Measurements from ENCODE around the gene ONECUT2.
"Not testable (repeated sequence)": the region's sequence is repeated elsewhere in the genome, so short reads cannot be mapped to it uniquely, and the experiment has no call there.

ONECUT2 gene

DNA sequence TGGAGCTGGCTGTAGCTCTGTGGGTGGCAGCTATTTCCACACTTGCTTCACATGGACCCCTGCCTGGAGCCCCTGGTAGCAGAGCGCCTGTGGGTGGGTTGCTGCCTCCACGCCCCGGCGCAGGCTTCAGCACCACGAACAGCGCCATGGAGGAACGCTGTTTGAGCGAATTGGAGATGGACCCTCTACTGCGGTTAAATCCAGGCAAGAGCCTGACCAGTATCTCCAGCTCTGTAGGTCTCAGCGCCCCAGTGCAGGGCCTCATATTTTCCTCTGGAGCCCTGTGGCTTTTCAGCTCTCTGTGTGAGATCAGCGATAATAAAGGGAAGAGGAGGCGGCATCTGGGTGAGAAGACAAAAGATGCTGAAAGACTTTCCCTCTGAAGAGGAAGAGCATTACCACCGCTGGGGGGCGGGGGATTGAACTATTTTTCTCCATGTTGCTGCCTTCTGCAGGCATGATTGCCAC, 12.0 kb downstream of the ONECUT2 start:
- no peak for DNase-seq

- no peak for DNase-seq
These were observed 20.5 kb downstream of the ONECUT2 start for GRCh38 chr18:57455576-57456129.

DNA sequence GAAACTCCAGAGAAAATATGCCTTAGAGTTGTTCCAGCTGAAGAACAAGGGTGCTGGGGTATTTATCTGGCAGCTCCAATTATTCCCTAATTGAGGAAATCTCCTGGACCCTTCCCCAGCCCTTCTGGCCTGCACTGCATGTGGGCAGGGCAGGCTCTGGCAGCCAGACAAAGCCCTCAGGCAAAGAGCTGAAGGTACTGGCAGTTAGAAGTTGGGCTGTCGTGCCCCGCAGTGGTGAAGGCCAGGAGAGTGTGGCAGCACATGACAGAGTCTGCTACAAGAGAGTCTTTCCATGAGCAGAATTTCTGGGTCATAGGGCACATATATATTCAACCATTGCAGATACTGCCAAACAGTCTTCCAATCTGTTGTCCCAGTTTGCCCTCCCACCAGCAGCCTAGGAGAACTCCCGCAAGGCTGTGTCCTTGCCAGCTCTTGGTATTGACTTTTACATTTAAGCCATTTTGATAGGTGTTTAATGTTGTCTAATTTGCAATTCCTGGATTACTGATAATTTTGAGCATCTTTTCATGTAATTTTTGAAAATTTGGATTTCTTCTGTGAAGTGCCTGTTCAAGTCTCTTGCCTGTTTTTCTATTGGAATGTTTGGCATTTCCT, 26.6 kb downstream of the ONECUT2 start:
- no peak for DNase-seq

DNA sequence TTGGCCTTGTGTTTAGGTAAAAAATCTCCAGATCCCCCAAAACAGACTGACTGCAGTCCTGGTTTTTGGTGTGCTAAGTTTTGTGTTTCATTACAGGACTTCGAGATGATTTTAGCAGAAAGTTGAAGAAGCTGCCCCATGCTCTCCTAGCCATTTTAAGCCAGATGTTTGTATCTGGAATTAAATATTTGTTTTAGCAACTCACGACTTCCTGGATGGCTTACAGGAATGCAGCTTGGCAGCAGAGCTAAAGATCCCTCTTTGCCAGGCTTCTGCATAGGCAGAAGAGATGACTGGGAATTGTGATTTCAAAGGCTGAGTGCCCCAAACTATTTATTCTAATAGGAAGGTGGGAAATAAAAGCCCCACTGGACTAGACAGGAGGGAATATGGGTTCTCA, 31.1 kb downstream of the ONECUT2 start:
- DNase-seq = no peak

DNA sequence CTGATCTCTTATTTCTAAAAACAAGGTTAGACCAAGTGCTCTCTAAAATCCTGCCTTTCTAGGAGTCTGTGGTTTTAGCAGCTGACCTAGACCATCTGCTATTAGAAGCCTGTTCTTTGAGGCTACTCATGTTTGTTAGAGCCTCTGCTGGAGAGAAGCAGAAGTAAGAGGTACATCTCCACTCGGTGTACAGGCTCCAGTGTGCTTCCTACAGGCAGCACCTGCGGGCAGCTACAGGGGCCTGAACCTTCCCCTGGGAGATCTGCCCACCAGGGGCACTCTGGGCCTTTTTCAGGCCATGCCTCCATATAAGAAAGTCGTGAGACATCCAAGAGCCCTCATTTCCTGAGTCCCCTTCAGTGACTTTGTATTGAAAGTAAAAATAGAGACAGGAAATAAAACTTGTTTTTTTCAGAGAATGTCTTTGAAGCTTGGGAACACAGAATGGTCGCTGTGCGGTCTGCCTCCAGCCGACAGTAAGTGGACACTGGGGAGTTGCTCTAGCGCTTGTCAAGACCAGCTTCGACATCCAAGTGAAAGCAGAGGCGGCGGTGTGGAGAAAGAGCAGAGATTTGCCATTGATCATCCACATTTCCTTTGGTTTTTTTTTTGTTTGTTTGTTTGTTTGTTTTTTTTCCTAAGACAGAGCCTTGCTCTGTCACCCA, 31.7 kb downstream of the ONECUT2 start:
- DNase-seq = no peak

DNA sequence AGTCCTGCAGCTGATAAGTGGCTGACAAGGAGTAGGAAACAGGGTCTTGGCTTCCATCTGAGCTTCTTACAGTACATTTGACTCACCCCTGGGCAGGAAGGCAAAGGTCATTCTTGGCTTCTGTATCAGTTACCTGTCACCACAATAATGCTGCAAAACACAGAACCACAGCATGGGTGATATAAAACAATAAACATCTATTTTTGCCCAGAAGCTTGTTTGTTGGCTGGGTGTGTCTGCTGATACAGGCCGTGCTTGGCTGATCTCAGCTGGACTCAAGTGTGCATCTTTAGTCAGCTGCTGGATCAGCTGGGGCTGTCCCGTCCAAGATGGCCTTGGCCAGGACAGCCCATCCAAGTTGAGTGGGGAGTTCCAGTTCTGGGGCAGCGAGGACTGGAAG, 34.7 kb downstream of the ONECUT2 start:
- no peak for DNase-seq

DNA sequence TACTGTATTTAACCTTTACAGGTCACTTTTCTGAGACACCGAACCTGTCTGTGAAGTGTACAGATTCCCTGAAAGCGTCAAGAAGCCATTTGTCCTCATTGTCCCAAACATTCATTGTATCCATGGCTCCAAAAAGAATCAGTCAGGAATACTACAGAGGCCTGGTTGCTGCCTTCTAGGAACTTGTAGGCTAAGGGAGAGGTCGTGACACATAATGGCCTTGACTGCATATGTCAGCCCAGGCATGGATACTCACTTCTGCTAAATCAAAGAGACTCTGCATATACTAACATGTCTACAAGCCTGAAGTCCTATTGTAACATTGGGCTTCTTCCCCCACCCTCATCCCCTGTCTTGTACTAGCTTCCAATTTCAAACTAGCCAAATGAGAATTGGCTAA, 40.2 kb downstream of the ONECUT2 start:
- DNase-seq = no peak

GRCh38 chr18:57475903-57476302, 40.7 kb downstream of the ONECUT2 start:
- DNase-seq = no peak

DNA sequence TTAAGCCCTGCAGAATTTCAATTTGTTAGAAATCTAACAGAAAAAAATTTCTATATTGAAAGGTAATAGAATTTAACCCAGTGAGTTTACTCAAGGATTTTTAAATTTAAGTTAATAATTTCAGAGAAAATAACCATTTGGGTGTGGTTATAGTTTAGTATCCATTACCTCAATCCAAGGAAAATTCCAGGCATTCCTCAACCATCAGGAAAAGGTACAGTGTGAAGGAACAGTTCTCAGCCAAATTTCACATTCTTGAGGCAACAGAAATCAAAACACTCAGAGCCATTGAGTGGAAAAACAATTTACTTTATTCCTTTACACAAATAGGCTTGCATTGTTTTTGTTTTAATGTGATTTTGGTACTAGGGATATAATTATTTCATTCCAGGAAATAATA, 45.6 kb downstream of the ONECUT2 start:
- DNase-seq = no peak

DNA sequence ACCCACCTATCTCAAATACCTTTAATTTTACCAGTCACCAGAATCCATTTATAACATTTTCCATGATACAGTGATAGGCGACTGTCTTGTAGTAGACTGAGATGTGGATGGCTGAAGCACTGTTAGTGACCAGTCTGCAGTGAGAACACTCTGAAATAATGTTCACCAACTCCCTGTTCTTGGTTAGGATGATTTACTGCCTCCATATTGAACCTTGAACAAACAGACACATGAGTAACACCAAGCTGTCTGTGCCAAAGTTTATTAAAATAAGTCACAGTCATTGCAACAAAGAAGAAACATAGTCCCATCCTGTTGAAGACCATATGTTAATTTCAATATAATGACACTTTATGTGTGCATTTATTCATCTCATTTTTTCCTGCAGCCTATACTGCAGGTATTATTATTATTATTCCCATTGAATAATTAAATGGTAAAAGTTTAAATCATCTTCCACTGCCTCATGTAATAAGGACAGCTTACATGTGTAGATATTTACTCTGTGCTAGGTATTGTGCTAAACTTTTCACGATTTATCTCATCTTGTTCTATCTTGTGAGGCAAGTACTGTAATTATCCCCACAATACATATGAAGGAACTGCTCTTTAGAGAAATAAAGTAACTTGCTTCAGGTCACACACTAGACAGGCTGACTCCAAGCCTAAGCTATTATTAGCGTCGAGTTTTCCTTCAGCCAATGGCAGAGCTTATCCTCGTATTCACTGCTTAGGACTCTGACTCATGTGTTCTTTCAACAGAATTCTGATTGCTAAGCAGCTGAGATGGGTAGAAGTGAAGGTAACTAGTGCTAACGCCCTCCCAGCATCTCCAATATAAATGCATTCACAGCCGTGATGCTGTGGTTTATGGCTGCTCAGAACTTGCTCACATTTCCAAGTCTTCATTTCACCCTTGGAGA, 62.5 kb downstream of the ONECUT2 start:
- DNase-seq = no peak

DNA sequence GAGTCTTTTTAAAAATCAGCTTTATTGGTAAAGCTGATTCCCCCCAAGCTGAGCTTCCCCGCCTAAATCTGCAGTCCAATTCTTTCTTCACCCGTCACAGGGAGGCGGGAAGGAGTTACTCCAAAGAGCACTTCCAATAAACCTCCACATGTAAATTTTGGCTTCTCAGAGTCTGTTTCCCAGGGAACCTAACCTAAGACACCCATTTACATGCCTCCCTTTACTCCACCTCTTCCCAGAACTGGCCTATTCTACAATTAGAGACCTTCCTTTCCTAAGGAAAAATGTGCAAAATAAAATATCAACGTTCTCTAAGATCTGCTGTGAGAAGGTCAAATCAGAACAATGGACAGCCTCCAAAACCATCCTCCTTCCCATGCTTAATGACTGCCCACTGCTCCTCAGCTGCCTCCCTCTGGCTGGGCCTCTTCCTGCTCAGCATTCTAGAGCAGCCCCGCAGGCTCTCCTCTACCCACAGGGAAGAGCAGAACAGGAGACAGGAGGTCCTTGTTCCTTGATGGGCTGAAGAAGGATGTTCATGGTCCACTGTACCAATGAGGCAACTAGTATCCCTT, 63.6 kb downstream of the ONECUT2 start:
- no peak for DNase-seq

- DNase-seq = no peak
These were observed 67.5 kb downstream of the ONECUT2 start for GRCh38 chr18:57502624-57503023.

DNA sequence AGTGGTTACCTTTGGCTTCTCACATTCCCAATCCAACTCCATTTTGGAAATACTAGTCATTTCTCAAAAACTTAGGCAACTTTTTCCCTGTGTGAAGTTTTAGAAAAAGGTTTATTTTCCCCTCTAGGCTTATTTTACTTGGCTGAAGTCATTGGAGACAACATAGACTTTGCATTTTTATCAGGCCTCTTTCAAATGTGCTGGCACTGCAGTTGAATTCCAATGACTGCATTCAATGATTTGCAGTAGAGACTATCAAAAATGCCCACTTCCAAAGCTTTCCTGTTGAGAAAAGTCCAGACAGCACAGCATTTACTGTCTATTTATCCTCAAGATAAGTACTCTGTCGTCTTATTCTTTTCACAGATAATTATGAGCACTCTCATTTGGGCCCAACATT, 70.1 kb downstream of the ONECUT2 start:
- DNase-seq = no peak

DNA sequence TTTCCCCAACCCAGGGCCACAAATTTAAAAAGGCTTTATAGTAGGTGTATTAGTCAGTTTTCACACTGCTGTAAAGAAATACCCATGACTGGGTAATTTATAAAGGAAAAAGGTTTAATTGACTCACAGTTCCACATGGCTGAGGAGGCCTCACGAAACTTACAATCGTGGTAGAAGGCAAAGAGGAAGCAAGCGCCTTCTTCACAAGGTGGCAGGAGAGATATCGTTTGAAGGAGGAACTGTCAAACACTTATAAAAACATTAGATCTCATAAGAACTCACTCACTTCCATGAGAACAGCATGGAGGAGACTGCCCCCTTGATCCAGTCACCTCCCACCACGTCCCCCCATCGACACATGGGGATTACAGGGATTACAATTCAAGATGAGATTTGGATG, 80.9 kb downstream of the ONECUT2 start:
- DNase-seq = no peak

DNA sequence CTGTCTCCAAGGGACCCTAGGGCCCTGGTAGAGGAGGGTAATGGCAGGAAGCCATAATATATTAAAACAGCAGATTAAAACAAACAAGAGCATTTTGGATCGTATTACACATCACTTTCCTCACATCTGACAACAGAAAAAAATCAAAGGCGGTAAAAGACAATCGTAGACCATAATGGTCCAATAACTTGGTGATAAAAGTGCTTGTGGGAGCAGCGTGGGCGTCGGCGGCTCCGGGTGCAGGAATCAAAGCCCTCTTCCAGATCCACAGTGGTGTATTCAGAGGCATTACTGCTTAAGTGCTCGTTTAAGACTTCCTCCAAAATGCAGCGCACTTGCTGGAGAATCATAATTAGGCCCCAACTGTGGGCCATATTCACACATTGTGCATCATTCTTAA, 83.4 kb downstream of the ONECUT2 start:
- no peak for DNase-seq

- no peak for DNase-seq
These were observed 84.7 kb downstream of the ONECUT2 start for GRCh38 chr18:57519668-57520424.

GRCh38 chr18:57522348-57522747, 87.2 kb downstream of the ONECUT2 start:
- not testable (repeated sequence) for DNase-seq

DNA sequence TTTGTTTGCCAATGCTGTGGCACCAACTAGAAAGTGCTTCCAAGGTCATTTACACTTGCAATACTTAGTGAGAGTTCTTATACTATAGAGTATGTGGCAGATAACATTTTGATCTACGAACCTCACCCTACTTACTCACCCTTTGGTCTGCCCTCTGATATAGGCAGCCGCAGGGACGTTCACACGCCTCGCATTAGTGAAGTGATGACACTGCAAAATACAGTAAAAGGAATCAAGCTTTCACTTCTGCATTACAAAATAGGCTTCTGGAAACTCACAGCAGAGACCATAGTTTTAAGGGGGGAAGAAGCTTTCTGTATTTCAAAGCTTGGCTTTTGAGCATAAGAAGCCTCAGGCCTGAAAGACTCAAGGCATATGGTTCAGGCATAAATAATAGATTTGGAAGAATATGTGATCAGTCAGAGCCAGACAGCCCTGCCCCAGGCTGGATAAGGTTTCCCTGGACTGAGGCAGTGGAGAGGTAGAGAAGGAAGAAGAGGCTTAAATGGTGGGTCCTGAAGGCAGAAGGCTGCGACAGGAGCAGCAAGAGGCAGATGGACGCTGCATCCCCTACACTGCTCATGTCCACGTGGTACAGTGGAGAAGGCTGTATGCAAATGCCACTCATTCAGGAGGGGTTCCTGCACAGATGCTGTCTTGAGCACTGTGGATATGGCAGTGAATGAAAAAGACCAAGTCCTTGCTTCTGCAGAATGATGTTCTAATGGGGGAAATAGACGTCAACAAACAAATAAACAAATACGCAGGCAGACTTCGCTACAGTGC, 88.2 kb downstream of the ONECUT2 start:
- DNase-seq = no peak

GRCh38 chr18:57527556-57528229, 92.5 kb downstream of the ONECUT2 start:
- DNase-seq = no peak

DNA sequence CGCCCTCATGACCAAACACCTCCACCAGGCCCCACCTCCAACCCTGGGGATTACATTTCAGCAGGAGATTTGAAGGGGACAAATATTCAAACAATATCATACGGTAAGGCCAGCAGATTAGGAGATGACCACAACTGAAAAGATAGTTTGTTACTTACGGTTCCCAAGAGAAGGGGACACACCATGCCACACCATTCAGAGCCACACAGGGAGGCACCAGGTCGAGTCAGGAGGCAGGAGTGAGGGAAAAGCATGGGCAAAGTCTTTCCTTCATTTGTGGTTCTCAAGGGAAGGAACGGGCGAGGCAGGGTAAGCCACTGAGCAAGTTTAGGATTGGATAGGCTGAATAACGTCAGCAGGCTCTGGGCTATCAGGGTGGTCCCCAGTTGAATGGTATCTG, 94.0 kb downstream of the ONECUT2 start:
- no peak for DNase-seq

Measured in activated CD8-positive, alpha-beta memory T cell treated with anti-CD3 and anti-CD28 coated beads for 24 hours (primary cell).